ENCODE data around the gene HYOU1. TPM values are rescaled to one million over a fixed set of nuclear protein-coding genes. Genes with fewer than 3 reads are reported as not detected.
"Not testable (repeated sequence)": the region's sequence is repeated elsewhere in the genome, so short reads cannot be mapped to it uniquely, and the experiment has no call there.

Gene HYOU1
- total RNA-seq, 1 donor from 2014 or later = 150 TPM

GRCh38 chr11:119087747-119088241, 30.8 kb upstream of the HYOU1 start:
- no peak for DNase-seq (ENCODE audit: low read depth in 2 of 2)

- DNase-seq (ENCODE audit: low read depth in 2 of 2) = no peak
Observed at GRCh38 chr11:119087123-119087522, 30.1 kb upstream of the HYOU1 start.

GRCh38 chr11:119085437-119085847, 28.4 kb upstream of the HYOU1 start:
- DNase-seq (ENCODE audit: low read depth in 2 of 2) = peak in 1 of 2 donors; percentile 46

- peak; percentile 91 to 96 for DNase-seq (ENCODE audit: low read depth in 2 of 2)
Observed at GRCh38 chr11:119084663-119085436, 27.8 kb upstream of the HYOU1 start, which contains the start of gene HMBS. HMBS (plus strand) TSS chr11:119084881; CDS start chr11:119085034, 153 bp downstream.

- no peak for DNase-seq (ENCODE audit: low read depth in 2 of 2)
Observed at GRCh38 chr11:119081682-119082260, 24.8 kb upstream of the HYOU1 start.

- no peak for DNase-seq (ENCODE audit: low read depth in 2 of 2)
Observed at GRCh38 chr11:119078675-119079420, 21.8 kb upstream of the HYOU1 start.

- DNase-seq (ENCODE audit: low read depth in 2 of 2) = no peak
Observed at GRCh38 chr11:119077839-119078238, 20.8 kb upstream of the HYOU1 start.

- peak; percentile 95 to 97 for DNase-seq (ENCODE audit: low read depth in 2 of 2)
Observed at GRCh38 chr11:119067371-119068222, 10.6 kb upstream of the HYOU1 start, which contains the start of gene VPS11. VPS11 (plus strand) TSS chr11:119067818; CDS start chr11:119067824, 6 bp downstream.

GRCh38 chr11:119065369-119065768, 8.4 kb upstream of the HYOU1 start:
- peak; percentile 55 to 58 for DNase-seq (ENCODE audit: low read depth in 2 of 2)

- peak; percentile 23 to 46 for DNase-seq (ENCODE audit: low read depth in 2 of 2)
Observed at GRCh38 chr11:119062779-119063178, 5.8 kb upstream of the HYOU1 start.

GRCh38 chr11:119061256-119061655, 4.3 kb upstream of the HYOU1 start:
- DNase-seq (ENCODE audit: low read depth in 2 of 2) = no peak

GRCh38 chr11:119059128-119059527, 2.1 kb upstream of the HYOU1 start:
- DNase-seq (ENCODE audit: low read depth in 2 of 2) = not testable (repeated sequence)

- DNase-seq (ENCODE audit: low read depth in 2 of 2) = peak in 1 of 2 donors; percentile 39
Observed at GRCh38 chr11:119056421-119056999, 495 bp downstream of the HYOU1 start.

GRCh38 chr11:119055901-119056300, 1.1 kb downstream of the HYOU1 start:
- DNase-seq (ENCODE audit: low read depth in 2 of 2) = peak; percentile 47 to 58

- no peak for DNase-seq (ENCODE audit: low read depth in 2 of 2)
Observed at GRCh38 chr11:119054418-119054817, 2.6 kb downstream of the HYOU1 start.

- no peak for DNase-seq (ENCODE audit: low read depth in 2 of 2)
Observed at GRCh38 chr11:119052163-119052814, 4.7 kb downstream of the HYOU1 start.

- DNase-seq (ENCODE audit: low read depth in 2 of 2) = no peak
Observed at GRCh38 chr11:119051440-119052162, 5.4 kb downstream of the HYOU1 start.

GRCh38 chr11:119049081-119049480, 7.9 kb downstream of the HYOU1 start:
- DNase-seq (ENCODE audit: low read depth in 2 of 2) = no peak

- no peak for DNase-seq (ENCODE audit: low read depth in 2 of 2)
Observed at GRCh38 chr11:119048644-119049043, 8.4 kb downstream of the HYOU1 start.

Measured in lung microvascular endothelial cell (primary cell).